GM21367 (cell line): Measurements from ENCODE around the gene EPHB2.

ENCODE experiments used
- ATAC-seq: cut with Tn5 transposase; IDR thresholded peaks from one replicate; pipeline ENCODE4 v1.9.1; 2021; ENCODE audit not compliant: unreplicated experiment

Gene EPHB2

GRCh38 chr1:22852144-22852655, 141.6 kb downstream of the EPHB2 start:
- ATAC-seq, result no peak

- ATAC-seq, result no peak
These were observed 143.1 kb downstream of the EPHB2 start for GRCh38 chr1:22853651-22854185.

GRCh38 chr1:22854688-22855565, 144.3 kb downstream of the EPHB2 start:
- peak; percentile 61 for ATAC-seq

- no peak for ATAC-seq
These were observed 145.3 kb downstream of the EPHB2 start for GRCh38 chr1:22855668-22856606.

GRCh38 chr1:22857661-22858060, 147.0 kb downstream of the EPHB2 start:
- no peak for ATAC-seq

GRCh38 chr1:22860414-22860800, 149.8 kb downstream of the EPHB2 start:
- ATAC-seq, result no peak

GRCh38 chr1:22860883-22861385, 150.3 kb downstream of the EPHB2 start:
- no peak for ATAC-seq

GRCh38 chr1:22861764-22862440, 151.3 kb downstream of the EPHB2 start:
- no peak for ATAC-seq

GRCh38 chr1:22862752-22863151, 152.1 kb downstream of the EPHB2 start:
- no peak for ATAC-seq

- ATAC-seq, result no peak
These were observed 153.1 kb downstream of the EPHB2 start for GRCh38 chr1:22863766-22864165.

- ATAC-seq, result no peak
These were observed 154.2 kb downstream of the EPHB2 start for GRCh38 chr1:22864886-22865285.

GRCh38 chr1:22865736-22866135, 155.1 kb downstream of the EPHB2 start:
- ATAC-seq, result no peak

GRCh38 chr1:22866868-22867267, 156.2 kb downstream of the EPHB2 start:
- no peak for ATAC-seq

- no peak for ATAC-seq
These were observed 157.7 kb downstream of the EPHB2 start for GRCh38 chr1:22868331-22868730.

GRCh38 chr1:22869325-22869724, 158.7 kb downstream of the EPHB2 start:
- ATAC-seq, result no peak

GRCh38 chr1:22870201-22870871, 159.7 kb downstream of the EPHB2 start:
- no peak for ATAC-seq

GRCh38 chr1:22872981-22873664, 162.5 kb downstream of the EPHB2 start:
- ATAC-seq, result no peak

GRCh38 chr1:22874785-22875184, 164.1 kb downstream of the EPHB2 start:
- no peak for ATAC-seq

- no peak for ATAC-seq
These were observed 164.6 kb downstream of the EPHB2 start for GRCh38 chr1:22875241-22875640.
